ENCODE data around the gene MAP3K2. TPM values are rescaled to one million over a fixed set of nuclear protein-coding genes. Genes with fewer than 3 reads are reported as not detected.

MAP3K2 gene
- total RNA-seq, 1 experiment from 2014 or later, result 54.8 TPM

DNA sequence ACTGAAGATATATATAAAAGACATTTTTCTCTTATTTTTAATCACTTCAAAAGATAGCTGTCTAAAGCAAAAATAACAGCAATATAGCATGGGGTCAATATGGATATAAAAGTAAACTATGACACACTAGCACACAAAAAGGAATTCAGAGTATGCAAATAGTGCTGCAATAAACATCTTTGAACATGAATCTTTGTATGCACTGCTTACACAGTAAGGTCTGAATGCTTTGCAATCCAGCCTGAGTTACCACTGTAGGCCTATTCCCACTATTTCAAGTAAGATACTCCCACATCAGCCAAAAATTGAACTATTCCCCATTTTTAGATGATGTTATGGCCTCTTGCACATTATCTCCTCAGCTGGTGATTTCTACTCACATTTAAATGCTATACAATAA, 66.5 kb downstream of the MAP3K2 start:
- Histone ChIP-seq H3K4me3 (ENCODE audit: low read depth, low read length, poor library complexity, severe bottlenecking) (no peak overlapping the region), H3K9me3 (ENCODE audit: low read depth, low read length, poor library complexity, severe bottlenecking) (no peaks in the 10 kb centered on the region), H3K4me1 (ENCODE audit: insufficient read depth, low read length, poor library complexity, severe bottlenecking) (no peaks in the 10 kb centered on the region), H3K36me3 (ENCODE audit: insufficient read depth, low read length, poor library complexity, severe bottlenecking) (peaks cover 52% of the 10 kb centered on the region), H3K27ac (ENCODE audit: low read depth, low read length, poor library complexity, severe bottlenecking) (no peak overlapping the region), H3K27me3 (replicated peaks; ENCODE audit: insufficient read depth, low read depth, low read length, poor library complexity) (no peaks in the 10 kb centered on the region)
- BruUV-seq (replicated peaks), result no TSS peak
- CTCF ChIA-PET, result no interaction called here
- POLR2A ChIA-PET (ENCODE audit: low non-redundant PET), result no interaction called here
- intact Hi-C loops (cut with micrococcal nuclease; ENCODE audit: unreplicated experiment), result loop anchor here (5.0 kb wide), 1 partner anchor 124 kb away; no protein-coding TSS in a partner anchor
- DNase-seq (ENCODE audit: low spot score), result no peak
- TF ChIP-seq EZH2 (IDR thresholded peaks at IDR 0.05; ENCODE audit: borderline replicate concordance, low read depth, low read length, poor library complexity, severe bottlenecking) (no peak), CTCF (conservative IDR thresholded peaks at IDR 0.05; ENCODE audit: low read depth, low read length) (no peak)

DNA sequence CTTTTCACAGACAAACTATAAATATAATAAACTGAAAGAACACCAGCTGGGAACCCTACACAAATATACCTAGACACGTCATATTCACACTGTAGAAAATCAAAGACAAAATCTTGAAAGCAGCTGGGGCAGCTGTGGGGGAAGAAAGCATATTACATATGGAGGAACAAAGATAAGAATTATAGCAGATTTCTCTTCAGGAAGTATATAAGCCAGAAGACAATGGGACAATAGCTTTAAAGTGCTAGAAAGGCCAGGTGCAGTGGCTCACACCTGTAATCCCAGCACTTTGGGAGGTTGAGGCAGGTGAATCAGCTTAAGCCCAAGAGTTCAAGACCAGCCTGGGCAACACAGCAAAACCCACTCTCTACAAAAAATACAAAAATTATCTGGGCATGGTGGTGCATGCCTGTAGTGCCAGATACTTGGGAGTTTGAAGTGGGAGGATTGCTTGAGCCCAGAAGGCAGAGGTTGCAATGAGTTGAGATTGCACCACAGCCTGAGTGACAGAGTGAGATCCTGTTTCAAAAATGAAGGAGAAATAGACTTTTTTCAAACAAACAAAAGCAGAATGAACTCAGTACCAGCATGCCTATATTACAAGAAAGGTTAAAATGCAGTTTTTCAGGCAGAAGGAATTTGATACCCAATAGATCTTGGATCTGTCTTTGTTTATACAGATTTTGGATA, 67.0 kb downstream of the MAP3K2 start:
- H3K27ac ChIP-seq (ENCODE audit: low read depth, low read length, poor library complexity, severe bottlenecking), result no peak overlapping the region
- intact Hi-C loops (cut with micrococcal nuclease; ENCODE audit: unreplicated experiment), result loop anchor here (5.0 kb wide), 1 partner anchor 123 kb away; no protein-coding TSS in a partner anchor
- no peak overlapping the region for H3K4me3 ChIP-seq (ENCODE audit: low read depth, low read length, poor library complexity, severe bottlenecking)
- DNase-seq (ENCODE audit: low spot score), result no peak
- POLR2A ChIA-PET (ENCODE audit: low non-redundant PET), result no interaction called here
- H3K36me3 ChIP-seq (ENCODE audit: insufficient read depth, low read length, poor library complexity, severe bottlenecking), result peaks cover 53% of the 10 kb centered on the region
- TF ChIP-seq CTCF (conservative IDR thresholded peaks at IDR 0.05; ENCODE audit: low read depth, low read length) (no peak), EZH2 (IDR thresholded peaks at IDR 0.05; ENCODE audit: borderline replicate concordance, low read depth, low read length, poor library complexity, severe bottlenecking) (no peak)
- no TSS peak for BruUV-seq (replicated peaks)
- no peaks in the 10 kb centered on the region for H3K9me3 ChIP-seq (ENCODE audit: low read depth, low read length, poor library complexity, severe bottlenecking)
- no peaks in the 10 kb centered on the region for H3K4me1 ChIP-seq (ENCODE audit: insufficient read depth, low read length, poor library complexity, severe bottlenecking)
- CTCF ChIA-PET, result no interaction called here
- no peaks in the 10 kb centered on the region for H3K27me3 ChIP-seq (replicated peaks; ENCODE audit: insufficient read depth, low read depth, low read length, poor library complexity)

GRCh38 chr2:127320067-127320466, 67.7 kb downstream of the MAP3K2 start:
- POLR2A ChIA-PET (ENCODE audit: low non-redundant PET), result no interaction called here
- Histone ChIP-seq H3K27me3 (replicated peaks; ENCODE audit: insufficient read depth, low read depth, low read length, poor library complexity) (no peaks in the 10 kb centered on the region), H3K4me1 (ENCODE audit: insufficient read depth, low read length, poor library complexity, severe bottlenecking) (no peaks in the 10 kb centered on the region), H3K36me3 (ENCODE audit: insufficient read depth, low read length, poor library complexity, severe bottlenecking) (peaks cover 53% of the 10 kb centered on the region), H3K9me3 (ENCODE audit: low read depth, low read length, poor library complexity, severe bottlenecking) (no peaks in the 10 kb centered on the region), H3K27ac (ENCODE audit: low read depth, low read length, poor library complexity, severe bottlenecking) (no peak overlapping the region), H3K4me3 (ENCODE audit: low read depth, low read length, poor library complexity, severe bottlenecking) (no peak overlapping the region)
- CTCF ChIA-PET, result no interaction called here
- BruUV-seq (replicated peaks), result no TSS peak
- TF ChIP-seq CTCF (conservative IDR thresholded peaks at IDR 0.05; ENCODE audit: low read depth, low read length), result no peak
- TF ChIP-seq EZH2 (IDR thresholded peaks at IDR 0.05; ENCODE audit: borderline replicate concordance, low read depth, low read length, poor library complexity, severe bottlenecking), result no peak
- intact Hi-C loops (cut with micrococcal nuclease; ENCODE audit: unreplicated experiment), result loop anchor here (5.0 kb wide), 1 partner anchor 123 kb away; no protein-coding TSS in a partner anchor
- no peak for DNase-seq (ENCODE audit: low spot score)

Measured in A673 (cell line).